GM12892 (cell line): ENCODE results near the gene KRTAP10-4.

Source experiments
- DNase-seq: peaks from one replicate; pipeline ENCODE4 v3.0.0; 2011; ENCODE audit not compliant: insufficient read length
- FAIRE-seq: peaks from 2 replicates; lab custom pipeline; 2011; peaks lifted over from hg19 to GRCh38; lab: Jason Lieb, UNC
- POLR2A ChIP-seq: IDR thresholded peaks from 2 replicates; pipeline ENCODE4 v1.6.1; 2011; ENCODE audit warnings: low read depth, low read length, control low read depth
- POLR2AphosphoS5 ChIP-seq: IDR thresholded peaks from 2 replicates; pipeline ENCODE4 v1.6.1; 2011; ENCODE audit warnings: low read depth, low read length, control low read depth
- TAF1 ChIP-seq: IDR thresholded peaks from 2 replicates; pipeline ENCODE4 v1.6.1; 2011; ENCODE audit warnings: low read depth, mild to moderate bottlenecking, control low read depth, low read length, borderline replicate concordance

The KRTAP10-4 gene

GRCh38 chr21:44612029-44612486 is 38.5 kb downstream of the KRTAP10-4 start, which contains the start of gene KRTAP10-8:
TSS of gene KRTAP10-8 (plus strand) at chr21:44612079. CDS start at chr21:44612101, 22 bp downstream.
- FAIRE-seq (no peak), DNase-seq (no peak)
- TF ChIP-seq POLR2AphosphoS5 (no peak), TAF1 (no peak), POLR2A (no peak)

- FAIRE-seq, result no peak
- DNase-seq, result no peak
- TF ChIP-seq POLR2AphosphoS5 (no peak), TAF1 (no peak), POLR2A (no peak)
These were observed 39.2 kb downstream of the KRTAP10-4 start for GRCh38 chr21:44612669-44613229.

GRCh38 chr21:44613386-44614155 is 40.0 kb downstream of the KRTAP10-4 start:
- FAIRE-seq (no peak), DNase-seq (no peak)
- no peak for TF ChIP-seq POLR2A
- no peak for TF ChIP-seq TAF1
- no peak for TF ChIP-seq POLR2AphosphoS5

GRCh38 chr21:44614161-44614631 is 40.7 kb downstream of the KRTAP10-4 start:
- DNase-seq (no peak), FAIRE-seq (no peak)
- no peak for TF ChIP-seq POLR2AphosphoS5
- no peak for TF ChIP-seq POLR2A
- no peak for TF ChIP-seq TAF1

GRCh38 chr21:44614961-44615391 is 41.4 kb downstream of the KRTAP10-4 start:
- FAIRE-seq (no peak), DNase-seq (no peak)
- TF ChIP-seq POLR2AphosphoS5, result no peak
- no peak for TF ChIP-seq TAF1

GRCh38 chr21:44615466-44615865 is 41.9 kb downstream of the KRTAP10-4 start:
- FAIRE-seq (no peak), DNase-seq (no peak)
- TF ChIP-seq POLR2A, result no peak
- TF ChIP-seq POLR2AphosphoS5, result no peak
- no peak for TF ChIP-seq TAF1

- no peak for DNase-seq
- no peak for TF ChIP-seq TAF1
- no peak for TF ChIP-seq POLR2A
- TF ChIP-seq POLR2AphosphoS5, result no peak
- FAIRE-seq, result no peak
These were observed 42.5 kb downstream of the KRTAP10-4 start for GRCh38 chr21:44615911-44616590.

GRCh38 chr21:44616591-44616926 is 43.0 kb downstream of the KRTAP10-4 start:
- no peak for TF ChIP-seq TAF1
- no peak for TF ChIP-seq POLR2A
- no peak for TF ChIP-seq POLR2AphosphoS5
- no peak for DNase-seq
- no peak for FAIRE-seq

- DNase-seq (no peak), FAIRE-seq (no peak)
- no peak for TF ChIP-seq POLR2A
- no peak for TF ChIP-seq TAF1
These were observed 43.6 kb downstream of the KRTAP10-4 start for GRCh38 chr21:44617071-44617501.

- DNase-seq (no peak), FAIRE-seq (no peak)
- TF ChIP-seq POLR2AphosphoS5 (no peak), POLR2A (no peak)
These were observed 45.0 kb downstream of the KRTAP10-4 start for GRCh38 chr21:44618504-44618903.

GRCh38 chr21:44618909-44619308 is 45.4 kb downstream of the KRTAP10-4 start:
- TF ChIP-seq TAF1 (no peak), POLR2A (no peak), POLR2AphosphoS5 (no peak)
- FAIRE-seq, result no peak
- no peak for DNase-seq

GRCh38 chr21:44619886-44620285 is 46.4 kb downstream of the KRTAP10-4 start:
- FAIRE-seq (no peak), DNase-seq (no peak)
- TF ChIP-seq POLR2AphosphoS5 (no peak), TAF1 (no peak), POLR2A (no peak)
